CD1c-positive myeloid dendritic cell (primary cell): ENCODE data around the gene EMC1.
"Not testable (repeated sequence)": the region's sequence is repeated elsewhere in the genome, so short reads cannot be mapped to it uniquely, and the experiment has no call there.

ENCODE experiments used
- DNase-seq: peaks from one replicate; pipeline ENCODE4 v3.0.0-alpha.2; 2016; ENCODE audit errors: extremely low spot score

The EMC1 gene

GRCh38 chr1:19216585-19216984 is 34.7 kb downstream of the EMC1 start:
- not testable (repeated sequence) for DNase-seq

GRCh38 chr1:19213580-19213979 is 37.7 kb downstream of the EMC1 start:
- no peak for DNase-seq

DNA sequence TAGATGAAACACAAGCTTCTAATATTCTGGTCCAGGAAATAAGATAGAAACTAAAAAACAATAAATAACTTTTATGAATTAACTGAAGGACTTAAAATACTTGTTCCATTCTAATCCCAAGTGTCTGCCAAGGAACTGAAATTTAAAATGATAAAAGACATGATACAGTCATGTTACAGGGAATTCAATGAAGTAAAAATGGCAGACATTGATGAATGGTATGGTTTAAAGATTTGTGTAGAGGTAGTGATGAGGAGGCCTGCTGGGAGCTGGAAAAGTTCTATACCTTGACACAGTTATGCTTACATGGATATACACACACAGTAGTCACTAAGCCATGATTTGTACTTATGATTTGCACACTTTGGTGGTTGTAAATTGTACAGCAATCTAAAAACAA is 39.2 kb downstream of the EMC1 start:
- DNase-seq: no peak

DNA sequence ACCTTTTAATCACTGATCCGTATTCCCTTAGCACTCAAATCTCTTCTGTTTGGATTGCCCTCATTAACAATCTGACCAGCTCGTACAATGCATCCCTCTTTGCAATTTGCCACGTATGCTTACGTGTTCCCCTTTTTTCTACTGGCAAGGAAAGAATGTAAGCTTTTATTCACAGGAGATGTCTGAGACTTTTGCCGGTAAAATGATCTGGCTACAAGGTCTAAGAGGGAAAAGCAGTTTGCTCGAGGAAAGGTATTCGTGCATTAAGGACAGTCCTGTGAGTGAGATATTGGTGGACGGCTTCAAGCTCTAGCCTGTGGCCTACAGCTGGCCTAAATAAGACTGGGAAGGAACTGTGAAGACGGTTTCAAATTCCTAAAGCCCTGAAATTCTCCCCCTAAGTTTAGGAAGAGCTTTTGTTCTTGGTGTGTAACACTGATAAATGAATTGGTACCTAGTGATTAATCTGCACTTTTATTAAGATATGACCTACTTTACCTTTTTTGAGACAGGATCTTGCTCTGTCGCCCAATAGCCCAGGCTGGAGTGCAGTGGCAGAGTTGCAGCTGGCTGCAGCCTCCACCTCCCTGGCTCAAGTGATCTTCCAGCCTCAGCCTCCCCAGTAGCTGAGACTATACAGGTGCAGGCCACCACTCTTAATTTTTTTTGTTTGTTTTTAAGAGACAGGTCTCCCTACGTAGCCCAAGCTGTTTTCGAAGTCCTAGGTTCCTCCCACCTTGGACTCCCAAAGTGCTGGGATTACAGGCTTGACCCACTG is 40.4 kb downstream of the EMC1 start:
- peak; percentile 37 for DNase-seq

DNA sequence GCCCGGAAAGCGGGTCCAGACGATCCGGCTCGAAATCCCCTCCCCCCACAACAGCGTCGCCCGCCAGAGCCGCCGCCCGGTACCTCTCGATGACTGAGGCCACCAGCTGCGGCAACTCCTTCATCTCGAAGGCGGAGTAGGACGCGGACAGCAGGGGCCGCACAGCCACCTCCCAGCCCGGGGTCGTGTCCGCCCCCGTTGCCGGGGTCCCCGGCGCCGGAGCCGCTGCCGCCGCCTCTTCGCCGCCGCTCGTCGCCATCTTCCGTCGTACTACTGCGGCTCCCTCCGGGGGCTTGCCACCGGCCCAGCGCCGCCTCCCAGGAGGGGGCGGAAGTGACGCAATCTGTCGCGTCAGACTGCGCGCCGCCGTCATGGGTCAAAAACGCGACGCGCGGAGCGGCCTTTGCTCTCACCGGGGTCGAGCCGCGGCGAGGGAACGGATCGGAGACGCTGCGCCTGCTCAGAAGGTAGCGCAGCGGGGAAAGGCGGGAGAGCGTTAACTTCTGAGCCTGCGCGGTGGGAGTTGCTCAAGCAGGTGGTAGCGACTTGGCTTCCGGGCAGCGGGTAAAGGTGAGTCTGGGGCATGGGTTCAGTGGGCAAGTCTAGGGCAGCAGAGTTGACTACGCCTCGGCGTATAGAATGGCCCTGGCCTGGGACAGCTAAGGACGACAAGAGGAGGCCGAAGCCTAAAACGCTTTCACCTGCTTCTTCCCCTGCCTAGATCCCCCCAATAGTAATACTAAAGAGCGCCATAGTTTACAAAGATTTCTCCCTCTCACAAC is 41.1 kb downstream of the EMC1 start, which contains the start of gene UBR4:
Gene UBR4 (minus strand): TSS at position 277 of the 782 bp plus-strand sequence. CDS start 18 bp downstream, at position 259.
- peak; percentile 99 for DNase-seq

DNA sequence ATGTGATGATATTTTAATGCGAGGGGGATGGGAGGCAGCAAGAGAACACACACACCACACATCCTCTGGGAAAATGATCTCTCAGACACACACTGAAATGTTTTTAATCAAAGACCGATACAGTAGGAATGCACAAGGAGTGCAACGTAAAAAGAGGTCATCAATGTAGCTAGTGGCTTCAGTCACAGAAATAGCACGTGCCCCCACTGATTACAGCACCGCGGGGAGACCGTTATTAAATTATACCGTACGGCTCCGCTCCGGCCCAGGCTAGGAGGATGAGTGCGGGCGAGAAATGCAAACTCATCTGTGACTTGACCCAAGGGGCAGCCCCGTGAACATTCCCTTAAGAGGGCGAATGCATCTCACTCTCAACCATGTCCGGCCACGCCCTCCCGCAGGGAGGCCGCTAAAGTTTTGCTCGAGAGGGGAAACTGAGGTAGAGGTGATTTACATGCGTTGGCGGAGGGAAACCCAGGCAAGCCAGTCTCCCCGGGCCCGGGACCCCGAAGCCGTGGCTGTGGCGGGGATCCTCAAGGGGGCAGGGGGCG is 41.8 kb downstream of the EMC1 start:
- peak; percentile 60 for DNase-seq

- peak; percentile 3 for DNase-seq
These were observed 42.5 kb downstream of the EMC1 start for GRCh38 chr1:19208710-19209438.

DNA sequence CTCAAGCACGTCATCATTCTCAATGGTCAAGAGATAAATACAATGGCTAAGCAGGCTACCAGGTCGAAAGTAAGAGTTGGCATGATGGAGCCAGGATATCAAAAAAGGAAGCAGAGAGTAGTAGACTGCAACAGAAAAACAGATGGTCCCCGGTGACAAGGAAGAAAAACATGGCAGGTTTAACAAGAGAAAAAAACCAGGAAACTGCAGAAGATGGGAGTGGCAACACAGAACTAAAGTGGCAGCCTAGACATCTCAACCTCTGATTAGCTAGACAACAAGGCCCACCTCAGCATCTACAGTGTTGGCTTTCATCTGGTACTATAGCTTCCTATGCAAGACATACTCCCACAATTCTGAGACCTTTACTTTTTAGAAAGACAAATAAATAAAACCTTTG is 44.4 kb downstream of the EMC1 start:
- no peak for DNase-seq

- DNase-seq: no peak
These were observed 45.5 kb downstream of the EMC1 start for GRCh38 chr1:19205845-19206244.

DNA sequence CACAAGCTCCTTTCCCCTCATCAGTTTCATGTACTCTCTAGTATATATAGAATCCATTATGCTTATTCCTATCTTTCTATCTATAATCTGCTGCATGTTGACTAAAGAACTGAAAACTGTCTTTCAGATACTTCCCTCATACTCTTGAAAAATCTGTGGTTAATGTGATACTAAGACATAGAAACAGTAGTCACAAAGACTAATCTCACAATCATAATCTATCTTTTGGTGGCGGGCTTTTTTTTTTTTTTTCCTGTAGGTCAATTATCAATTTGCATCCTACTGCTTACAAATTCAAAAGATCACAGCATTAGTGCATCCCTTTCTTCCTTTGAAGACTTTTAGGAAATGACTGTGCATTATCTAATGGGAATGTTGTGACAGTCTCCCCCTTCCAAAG is 45.9 kb downstream of the EMC1 start:
- no peak for DNase-seq

GRCh38 chr1:19204446-19205266 is 46.7 kb downstream of the EMC1 start:
- DNase-seq: peak; percentile 56

DNA sequence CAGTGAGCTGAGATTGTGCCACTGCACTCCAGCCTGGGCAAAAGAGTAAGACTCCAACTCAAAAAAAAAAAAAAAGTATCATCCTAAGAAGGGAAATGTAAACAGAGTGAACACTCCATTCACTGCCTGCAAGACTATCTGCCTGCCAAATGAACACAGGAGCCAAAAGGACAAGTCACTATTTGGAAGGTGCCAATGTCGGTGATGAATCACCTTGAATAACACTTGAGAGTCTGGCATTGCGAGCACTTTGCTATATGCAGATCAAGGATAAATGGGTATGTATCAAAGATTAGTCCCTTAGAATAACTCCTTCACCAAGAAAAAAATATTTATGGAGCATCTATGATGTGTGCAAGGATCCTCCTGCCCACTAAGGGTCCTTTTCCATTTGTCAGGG is 47.9 kb downstream of the EMC1 start:
- DNase-seq: no peak

GRCh38 chr1:19202396-19202795 is 48.9 kb downstream of the EMC1 start:
- DNase-seq: no peak

- no peak for DNase-seq
These were observed 51.2 kb downstream of the EMC1 start for GRCh38 chr1:19199969-19200604.

DNA sequence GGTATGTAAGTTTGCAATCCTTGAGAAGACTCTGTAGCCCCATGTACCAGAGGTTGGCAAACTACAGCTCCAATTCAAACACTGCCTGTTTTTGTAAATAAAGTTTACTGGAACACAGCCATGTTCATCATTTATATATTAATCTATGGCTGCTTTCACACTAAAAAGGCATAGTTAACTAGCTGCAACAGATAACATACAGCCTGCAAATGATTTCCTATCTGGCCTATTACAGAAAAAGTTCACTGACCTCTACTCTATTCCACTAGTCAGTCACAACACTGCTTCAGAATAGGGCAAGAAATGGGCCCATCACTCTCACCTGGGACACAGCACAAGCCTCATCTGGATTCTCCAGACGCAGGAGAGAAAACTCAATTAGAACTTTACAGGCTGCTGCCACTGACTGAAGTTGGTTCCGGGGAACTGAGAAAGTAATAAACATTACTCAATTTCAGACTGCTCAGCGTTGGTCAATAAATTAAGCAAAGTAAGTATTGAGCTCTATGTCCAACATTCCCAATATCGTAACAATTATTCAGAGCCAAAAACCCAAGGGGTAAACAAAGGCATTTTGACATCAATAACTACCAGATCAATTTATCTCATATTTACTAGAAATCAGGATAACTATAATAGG is 51.9 kb downstream of the EMC1 start:
- DNase-seq: no peak

- DNase-seq: no peak
These were observed 52.5 kb downstream of the EMC1 start for GRCh38 chr1:19198820-19199219.

- no peak for DNase-seq
These were observed 53.5 kb downstream of the EMC1 start for GRCh38 chr1:19197845-19198244.

DNA sequence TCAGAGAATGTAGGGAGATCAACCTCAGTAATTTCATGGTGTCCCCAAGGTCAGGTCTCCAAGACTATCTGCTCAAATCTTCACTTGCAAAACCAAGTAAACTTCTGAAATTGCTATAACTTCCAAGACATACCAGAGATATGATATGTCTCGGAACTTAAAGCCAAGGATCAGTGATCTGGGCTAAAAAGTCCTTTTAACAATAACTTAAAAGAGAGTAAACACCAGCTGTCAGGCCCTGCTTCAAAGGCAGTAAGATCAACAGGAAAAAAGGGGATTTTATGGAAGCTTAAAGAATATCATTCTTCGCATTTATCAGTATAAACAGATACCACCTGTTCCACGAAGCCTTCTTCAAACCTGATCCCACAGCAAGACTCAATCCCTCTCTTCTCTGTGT is 55.0 kb downstream of the EMC1 start:
- DNase-seq: no peak

DNA sequence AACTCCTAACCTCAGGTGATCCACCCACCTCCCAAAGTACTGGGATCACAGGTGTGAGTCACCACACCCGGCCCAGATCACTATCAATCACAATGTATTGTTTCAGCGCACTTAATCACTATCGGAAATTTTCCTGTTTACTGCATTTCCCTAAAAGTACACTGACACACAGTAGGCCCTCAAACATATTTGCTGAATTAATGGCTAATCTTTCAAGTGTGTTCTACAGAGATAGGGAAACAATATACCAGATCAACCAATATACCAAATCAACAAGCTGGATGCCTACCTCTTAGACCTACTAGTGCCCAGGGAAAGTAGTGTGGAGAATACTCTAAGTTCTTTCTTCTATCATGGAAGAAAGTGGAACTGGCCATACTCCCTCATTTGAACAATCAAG is 58.3 kb downstream of the EMC1 start:
- no peak for DNase-seq

DNA sequence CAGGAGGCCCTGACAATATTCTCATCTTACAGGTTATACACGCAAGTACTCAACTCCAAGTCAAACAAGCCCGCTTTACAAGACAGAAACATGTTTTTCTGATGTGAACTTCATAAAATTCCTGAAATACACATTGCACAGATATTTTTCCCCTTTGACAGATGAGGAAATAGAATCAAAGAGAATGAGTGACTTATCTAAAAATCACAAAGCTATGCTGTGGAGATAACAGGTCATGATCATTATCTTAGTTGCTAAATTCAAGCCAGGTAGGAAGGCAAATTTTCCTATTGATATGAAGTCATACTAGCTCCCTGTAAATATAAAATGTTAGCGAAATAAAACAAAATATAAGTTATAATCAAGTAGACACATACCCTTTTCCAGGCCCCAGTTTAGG is 59.5 kb downstream of the EMC1 start:
- no peak for DNase-seq
